Measurements from ENCODE around the gene CCDC186. TPM values are rescaled to one million over a fixed set of nuclear protein-coding genes. Genes with fewer than 3 reads are reported as not detected.

The CCDC186 gene
- total RNA-seq, 2 donors from 2014 or later: 19.9 to 22.3 TPM

DNA sequence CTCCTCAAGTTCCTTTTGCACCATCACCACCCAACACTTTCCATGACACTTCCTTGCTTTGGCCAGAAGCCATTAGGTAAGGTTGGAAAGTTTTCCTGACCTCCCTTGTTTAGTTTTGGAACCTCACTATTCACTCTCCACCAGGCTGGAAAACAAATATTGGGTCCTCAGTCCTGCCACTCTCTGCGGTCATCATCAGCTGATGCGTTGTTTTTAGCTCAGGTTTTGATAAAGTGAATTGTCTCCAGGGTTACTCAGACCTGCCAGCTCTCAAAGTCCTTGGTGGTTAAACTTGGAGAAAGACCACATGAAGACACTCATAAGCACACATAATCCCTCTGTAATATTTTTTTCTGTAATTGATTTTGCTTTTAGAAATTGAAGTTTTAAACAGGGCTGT is 55.5 kb downstream of the CCDC186 start:
- Mint-ChIP-seq H3K9me3 (no peaks in the 10 kb centered on the region), H3K4me3 (no peak overlapping the region), H3K36me3 (ENCODE audit: low read depth) (peaks cover 10% of the 10 kb centered on the region), H3K27me3 (ENCODE audit: insufficient read depth) (no peaks in the 10 kb centered on the region), H3K27ac (no peak overlapping the region), H3K4me1 (no peaks in the 10 kb centered on the region)
- Histone ChIP-seq H3K27ac (ENCODE audit: low read depth, low read length) (no peak overlapping the region), H3K4me3 (ENCODE audit: low read length) (no peak overlapping the region), H3K4me1 (ENCODE audit: control insufficient read depth, insufficient read depth, low read length) (no peaks in the 10 kb centered on the region), H3K9ac (ENCODE audit: extremely low read depth, low read length, poor library complexity, severe bottlenecking) (no peak overlapping the region), H3K27me3 (ENCODE audit: control insufficient read depth, insufficient read depth, low read length, poor library complexity, severe bottlenecking) (no peaks in the 10 kb centered on the region), H3K36me3 (ENCODE audit: control insufficient read depth, insufficient read depth, low read length) (peaks cover 19% of the 10 kb centered on the region), H3K9me3 (ENCODE audit: control insufficient read depth, low read length) (no peaks in the 10 kb centered on the region)
- DNase-seq: no peak
- TF ChIP-seq, protein P1, sequence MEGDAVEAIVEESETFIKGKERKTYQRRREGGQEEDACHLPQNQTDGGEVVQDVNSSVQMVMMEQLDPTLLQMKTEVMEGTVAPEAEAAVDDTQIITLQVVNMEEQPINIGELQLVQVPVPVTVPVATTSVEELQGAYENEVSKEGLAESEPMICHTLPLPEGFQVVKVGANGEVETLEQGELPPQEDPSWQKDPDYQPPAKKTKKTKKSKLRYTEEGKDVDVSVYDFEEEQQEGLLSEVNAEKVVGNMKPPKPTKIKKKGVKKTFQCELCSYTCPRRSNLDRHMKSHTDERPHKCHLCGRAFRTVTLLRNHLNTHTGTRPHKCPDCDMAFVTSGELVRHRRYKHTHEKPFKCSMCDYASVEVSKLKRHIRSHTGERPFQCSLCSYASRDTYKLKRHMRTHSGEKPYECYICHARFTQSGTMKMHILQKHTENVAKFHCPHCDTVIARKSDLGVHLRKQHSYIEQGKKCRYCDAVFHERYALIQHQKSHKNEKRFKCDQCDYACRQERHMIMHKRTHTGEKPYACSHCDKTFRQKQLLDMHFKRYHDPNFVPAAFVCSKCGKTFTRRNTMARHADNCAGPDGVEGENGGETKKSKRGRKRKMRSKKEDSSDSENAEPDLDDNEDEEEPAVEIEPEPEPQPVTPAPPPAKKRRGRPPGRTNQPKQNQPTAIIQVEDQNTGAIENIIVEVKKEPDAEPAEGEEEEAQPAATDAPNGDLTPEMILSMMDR (conservative IDR thresholded peaks at IDR 0.05): no peak
- 87 to 100% methylated on average over 2 of the region's 2 CpGs for WGBS, 2 experiments (ENCODE audit: insufficient coverage in 1 of 2, insufficient read length in 1 of 2)

DNA sequence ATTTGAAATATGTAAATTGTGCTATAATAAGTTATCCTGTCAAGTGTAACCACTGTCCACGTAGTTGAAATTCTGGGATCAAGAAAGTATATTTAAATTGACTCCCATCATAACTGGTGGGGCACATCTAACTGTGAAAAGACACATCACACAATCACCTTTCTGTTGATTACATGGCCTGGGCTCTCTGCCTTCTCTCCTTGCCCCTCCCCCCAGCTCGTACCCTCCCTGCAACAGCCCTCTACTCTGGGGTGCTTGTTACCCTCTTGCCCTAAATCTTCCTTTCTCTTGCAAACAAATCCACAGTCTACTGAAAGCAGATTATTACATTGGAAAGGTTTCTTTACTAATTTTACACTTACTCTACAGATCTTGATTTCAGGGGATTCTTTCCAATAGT is 56.3 kb downstream of the CCDC186 start:
- H3K4me3 Mint-ChIP-seq: no peak overlapping the region
- TF ChIP-seq, protein P1 (conservative IDR thresholded peaks at IDR 0.05): no peak
- H3K27ac Mint-ChIP-seq: no peak overlapping the region
- Histone ChIP-seq H3K4me3 (ENCODE audit: low read length) (no peak overlapping the region), H3K36me3 (ENCODE audit: control insufficient read depth, insufficient read depth, low read length) (peaks cover 12% of the 10 kb centered on the region), H3K9me3 (ENCODE audit: control insufficient read depth, low read length) (no peaks in the 10 kb centered on the region), H3K27me3 (ENCODE audit: control insufficient read depth, insufficient read depth, low read length, poor library complexity, severe bottlenecking) (no peaks in the 10 kb centered on the region), H3K4me1 (ENCODE audit: control insufficient read depth, insufficient read depth, low read length) (no peaks in the 10 kb centered on the region), H3K27ac (ENCODE audit: low read depth, low read length) (no peak overlapping the region), H3K9ac (ENCODE audit: extremely low read depth, low read length, poor library complexity, severe bottlenecking) (no peak overlapping the region)
- peaks cover 10% of the 10 kb centered on the region for H3K36me3 Mint-ChIP-seq (ENCODE audit: low read depth)
- DNase-seq: no peak
- H3K27me3 Mint-ChIP-seq (ENCODE audit: insufficient read depth): no peaks in the 10 kb centered on the region
- no peaks in the 10 kb centered on the region for H3K9me3 Mint-ChIP-seq
- no peaks in the 10 kb centered on the region for H3K4me1 Mint-ChIP-seq
- 81% methylated on average over 2 of the region's 2 CpGs; no CpG with 5 or more reads in 1 of the 2 experiments for WGBS, 2 experiments (ENCODE audit: insufficient coverage in 1 of 2, insufficient read length in 1 of 2)

DNA sequence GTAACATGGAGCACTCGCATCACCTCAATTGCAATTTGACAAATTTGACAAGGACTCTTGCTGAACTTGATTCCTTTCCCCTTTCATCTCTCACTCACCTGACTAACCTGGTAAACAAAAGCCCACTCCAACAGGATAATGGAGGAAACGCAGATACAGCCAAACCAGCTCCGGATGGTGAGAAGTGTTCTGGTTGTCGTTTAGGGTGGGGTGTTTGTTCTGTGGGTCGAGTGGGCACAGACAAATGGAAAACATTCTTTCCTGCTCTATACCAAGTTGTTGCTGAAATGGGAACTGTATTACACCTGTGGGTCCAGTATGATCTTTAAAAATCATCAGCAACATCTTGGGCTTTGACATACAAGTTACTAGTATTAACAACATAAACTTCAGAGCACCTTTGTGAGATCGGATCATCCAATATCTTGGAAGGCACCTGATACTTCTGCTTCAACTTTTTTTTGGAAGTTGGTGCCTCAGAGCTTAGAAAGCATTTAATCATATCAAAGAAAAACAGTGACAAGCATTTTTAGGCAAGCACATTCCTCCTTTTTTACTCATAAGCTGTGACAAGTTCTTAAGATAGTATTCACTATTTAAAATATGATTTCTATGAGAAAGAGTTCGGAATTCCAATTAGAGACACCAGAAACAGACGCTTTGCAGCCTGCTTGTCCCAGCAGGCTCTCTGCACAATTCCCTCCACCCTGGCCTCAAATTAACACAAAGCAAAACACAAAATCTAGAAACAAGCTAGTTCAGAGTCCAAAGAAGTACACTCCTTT is 58.1 kb downstream of the CCDC186 start:
- no peaks in the 10 kb centered on the region for H3K27me3 Mint-ChIP-seq (ENCODE audit: insufficient read depth)
- H3K4me1 Mint-ChIP-seq: no peaks in the 10 kb centered on the region
- H3K36me3 Mint-ChIP-seq (ENCODE audit: low read depth): peaks cover 6% of the 10 kb centered on the region
- H3K9me3 Mint-ChIP-seq: no peaks in the 10 kb centered on the region
- no peak overlapping the region for H3K4me3 Mint-ChIP-seq
- Histone ChIP-seq H3K4me3 (ENCODE audit: low read length) (no peak overlapping the region), H3K27me3 (ENCODE audit: control insufficient read depth, insufficient read depth, low read length, poor library complexity, severe bottlenecking) (no peaks in the 10 kb centered on the region), H3K4me1 (ENCODE audit: control insufficient read depth, insufficient read depth, low read length) (no peaks in the 10 kb centered on the region), H3K9me3 (ENCODE audit: control insufficient read depth, low read length) (no peaks in the 10 kb centered on the region), H3K27ac (ENCODE audit: low read depth, low read length) (no peak overlapping the region), H3K9ac (ENCODE audit: extremely low read depth, low read length, poor library complexity, severe bottlenecking) (no peak overlapping the region), H3K36me3 (ENCODE audit: control insufficient read depth, insufficient read depth, low read length) (peaks cover 7% of the 10 kb centered on the region)
- H3K27ac Mint-ChIP-seq: no peak overlapping the region
- 91 to 93% methylated on average over 5 to 8 of the region's 8 CpGs for WGBS, 2 experiments (ENCODE audit: insufficient coverage in 1 of 2, insufficient read length in 1 of 2)
- no peak for DNase-seq
- TF ChIP-seq, protein P1 (conservative IDR thresholded peaks at IDR 0.05): no peak

All from endodermal cell (in vitro differentiated cells).